Measurements from ENCODE around the gene ACOXL. TPM values are rescaled to one million over a fixed set of nuclear protein-coding genes. Genes with fewer than 3 reads are reported as not detected.

ACOXL gene
- total and polyA plus RNA-seq, 2 of the 8 experiments (the other 6 are each of a cell fraction or from before 2014, with no cell fraction given), result 11.4 to 20.6 TPM

GRCh38 chr2:111034606-111035005 lies 302.2 kb downstream of the ACOXL start:
- ChIA-PET POLR2A (ENCODE audit: partially characterized antibody) (no interaction called here), CTCF (ENCODE audit: partially characterized antibody) (interaction anchor here (0.9 kb wide), 1 partner anchor 158 kb away, joined by 3 read pairs; no protein-coding TSS in a partner anchor)
- DNase-seq (ENCODE audit: low read depth in 1 of 2, low spot score in 2 of 2) (no peak), FAIRE-seq (no peak)
- Histone ChIP-seq H2AFZ (ENCODE audit: low read length) (no peak overlapping the region), H3K27me3 (replicated peaks in 1 of 4; ENCODE audit: control insufficient read depth in 3 of 4, extremely low read depth in 1 of 4, insufficient read depth in 3 of 4, low read length in 3 of 4) (peaks cover 0 to 3% (median 0%) of the 10 kb centered on the region in 4 experiments; a peak in 1 of 7 replicates), H3K27ac (ENCODE audit: low read depth, low read length) (no peak overlapping the region), H2BK12ac (ENCODE audit: low read depth, low read length) (no peak overlapping the region), H3K56ac (replicated peaks; ENCODE audit: insufficient read length, low read depth, low read length) (no peak overlapping the region), H3K4me1 (replicated peaks in 1 of 4; ENCODE audit: control insufficient read depth in 3 of 4, insufficient read depth in 4 of 4, low read length in 3 of 4) (peaks cover 0 to 3% (median 2%) of the 10 kb centered on the region in 4 experiments; a peak in 3 of 7 replicates), H3K79me2 (ENCODE audit: control insufficient read depth in 1 of 2, insufficient read depth in 2 of 2, low read length in 2 of 2) (no peaks in the 10 kb centered on the region), H2BK20ac (ENCODE audit: low read length) (no peak overlapping the region), H4K5ac (ENCODE audit: insufficient read length, low read depth, low read length) (no peak overlapping the region), H2BK15ac (ENCODE audit: low read length) (no peak overlapping the region), H3K23ac (ENCODE audit: insufficient read length) (no peak overlapping the region), H3K4me2 (ENCODE audit: insufficient read depth in 1 of 2, low read depth in 2 of 2, low read length in 2 of 2) (no peak overlapping the region), H4K8ac (ENCODE audit: extremely low read depth, insufficient read depth, low read length) (no peak overlapping the region), H2BK120ac (replicated peaks; ENCODE audit: low read depth, low read length) (no peak overlapping the region), H3K36me3 (ENCODE audit: control insufficient read depth in 2 of 4, insufficient read depth in 4 of 4, low read length in 3 of 4) (peaks cover 0 to 7% (median 0%) of the 10 kb centered on the region in 4 experiments; a peak in 4 of 8 replicates), H3K4ac (replicated peaks; ENCODE audit: insufficient read length, low read depth, low read length) (no peak overlapping the region), H3K18ac (ENCODE audit: extremely low read depth, low read length) (no peak overlapping the region), H3K79me1 (ENCODE audit: low read depth, low read length) (no peaks in the 10 kb centered on the region), H3K14ac (ENCODE audit: insufficient read length) (no peak overlapping the region), H3K9me3 (ENCODE audit: insufficient read depth in 2 of 2, low read depth in 1 of 2, low read length in 1 of 2) (no peaks in the 10 kb centered on the region), H4K91ac (replicated peaks; ENCODE audit: insufficient read length, low read length) (no peak overlapping the region), H3K9ac (replicated peaks in 1 of 4; ENCODE audit: extremely low read depth in 1 of 4, low read depth in 3 of 4, low read length in 3 of 4) (no peak overlapping the region), H3K4me3 (ENCODE audit: extremely low read depth in 1 of 4, insufficient read depth in 2 of 4, low read depth in 3 of 4, low read length in 4 of 4) (no peak overlapping the region), H2BK5ac (ENCODE audit: low read depth, low read length) (no peak overlapping the region), H2AK5ac (ENCODE audit: low read depth, low read length) (no peak overlapping the region), H4K20me1 (replicated peaks in 1 of 2; ENCODE audit: control insufficient read depth in 1 of 2, insufficient read depth in 2 of 2, low read length in 2 of 2) (no peaks in the 10 kb centered on the region), H3K23me2 (ENCODE audit: low read depth, low read length) (no peaks in the 10 kb centered on the region)
- 89% methylated on average over 6 of the region's 6 CpGs; no CpG with 5 or more reads in 1 of the 2 experiments for WGBS, 2 experiments (ENCODE audit: extremely low coverage in 1 of 2, insufficient coverage in 1 of 2, insufficient read length in 1 of 2, insufficient replicate concordance in 2 of 2, low coverage in 1 of 2, low lambda C conversion rate in 2 of 2, missing lambda C conversion rate in 1 of 2)
- TF ChIP-seq HDAC2 (IDR thresholded peaks at IDR 0.05; ENCODE audit: borderline replicate concordance in 1 of 2, low read depth in 2 of 2, low read length in 2 of 2) (no peak), NRF1 (IDR thresholded peaks at IDR 0.05; ENCODE audit: low read depth, low read length) (no peak), BACH1 (IDR thresholded peaks at IDR 0.05; ENCODE audit: low read length) (no peak), NANOG (IDR thresholded peaks at IDR 0.05; ENCODE audit: insufficient read depth, low read depth, low read length, poor library complexity, severe bottlenecking) (no peak), KDM1A (IDR thresholded peaks at IDR 0.05; ENCODE audit: borderline replicate concordance, low read length) (no peak), RXRA (IDR thresholded peaks at IDR 0.05; ENCODE audit: insufficient read depth, low read depth, low read length) (no peak), BCL11A (IDR thresholded peaks at IDR 0.05; ENCODE audit: low read depth in 2 of 2, low read length in 2 of 2) (no peak), RFX5 (IDR thresholded peaks at IDR 0.05; ENCODE audit: borderline replicate concordance, low read depth, low read length) (no peak), POLR2A (IDR thresholded peaks at IDR 0.05; ENCODE audit: control extremely low read depth in 1 of 2, low read depth in 2 of 2, low read length in 2 of 2) (no peak), SRF (IDR thresholded peaks at IDR 0.05; ENCODE audit: low read depth, low read length) (no peak), GTF2F1 (IDR thresholded peaks at IDR 0.05; ENCODE audit: borderline replicate concordance, low read depth, low read length) (no peak), FOSL1 (IDR thresholded peaks at IDR 0.05; ENCODE audit: insufficient read depth, low read depth, low read length) (no peak), POLR2AphosphoS5 (IDR thresholded peaks at IDR 0.05; ENCODE audit: low read depth, low read length) (no peak), CBX5 (IDR thresholded peaks at IDR 0.05; ENCODE audit: low read depth, low read length) (no peak), GABPA (IDR thresholded peaks at IDR 0.05; ENCODE audit: borderline replicate concordance, insufficient read depth, low read length) (no peak)
